Thoracic aorta (tissue), 2 donors: Measurements from ENCODE around the gene MYLK3. TPM values are rescaled to one million over a fixed set of nuclear protein-coding genes. Genes with fewer than 3 reads are reported as not detected.

Experiments used
- ATAC-seq: fragments of 150-250 bp; one replicate; pipeline ENCODE4 v1.8.0; 2017; ENCODE audit warnings: low read depth; ENCODE audit not compliant: insufficient number of reproducible peaks, low FRiP score
- DNase-seq: peaks from one replicate; pipeline ENCODE4 v3.0.0-alpha.2; 2020; ENCODE audit warnings: low spot score
- H3K27ac ChIP-seq, 2 donors: fragments of 200-600 bp; sonication (generic); 1 replicate in 1 of 2; 2 replicates in 1 of 2; pipeline ENCODE4 v1.5.1; 2016; ENCODE audit warnings: mild to moderate bottlenecking in 2 of 2, moderate library complexity in 2 of 2
- H3K27me3 ChIP-seq: fragments of 200-600 bp; sonication (generic); replicated peaks from 2 replicates; pipeline ENCODE4 v1.6.0; 2016; ENCODE audit warnings: mild to moderate bottlenecking; ENCODE audit not compliant: insufficient read depth
- H3K36me3 ChIP-seq: fragments of 200-600 bp; sonication (generic); one replicate; pipeline ENCODE4 v1.5.1; 2016
- H3K4me1 ChIP-seq, 2 donors: fragments of 200-600 bp; sonication (generic); 1 replicate in 1 of 2; 2 replicates in 1 of 2; pipeline versions ENCODE4 v1.5.1 to v1.6.0; 2016; ENCODE audit warnings: low read depth in 2 of 2, mild to moderate bottlenecking in 1 of 2; ENCODE audit not compliant: control insufficient read depth in 1 of 2
- H3K4me3 ChIP-seq: fragments of 200-600 bp; sonication (generic); 2 replicates; pipeline ENCODE4 v1.5.1; 2016; ENCODE audit warnings: mild to moderate bottlenecking
- H3K9me3 ChIP-seq: fragments of 200-600 bp; sonication (generic); 2 replicates; pipeline ENCODE4 v1.5.1; 2016
- CTCF ChIP-seq: fragments of 200-600 bp; sonication (generic); IDR thresholded peaks from one replicate; pipeline ENCODE4 v1.5.1; 2019; ENCODE audit warnings: antibody characterized with exemption
- total RNA-seq, 2 donors: library from RNA; depleted of rRNA; stranded (reverse); fragments of >200 nt; gene quantifications; one replicate each; pipeline versions ENCODE4 v1.1.0 to v1.2.3, GENCODE V29; 2016

Gene MYLK3
- total RNA-seq, 2 donors from 2014 or later, result 0.14 to 3.0 TPM

DNA sequence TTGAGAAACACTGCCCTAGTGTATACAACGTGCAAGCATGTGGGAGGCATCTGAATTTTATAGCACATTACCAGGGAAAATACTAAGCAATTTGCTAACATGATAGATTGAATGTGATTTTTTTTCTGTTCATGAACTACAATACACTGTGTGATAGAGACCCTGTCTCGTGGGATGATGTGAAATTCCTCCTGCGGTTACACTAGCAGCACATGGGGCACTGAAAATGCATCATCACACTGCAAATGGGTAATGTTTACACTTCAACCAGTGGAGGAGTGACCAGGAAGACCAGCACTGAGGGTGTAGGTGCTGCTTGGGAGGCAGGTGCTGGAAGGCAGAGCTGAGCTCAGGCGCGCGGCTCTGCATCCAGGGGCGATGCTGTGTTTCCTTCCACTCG, 29.9 kb downstream of the MYLK3 start:
- DNase-seq (no peak), ATAC-seq (no peak)
- Histone ChIP-seq H3K27me3 (no peaks in the 10 kb centered on the region), H3K4me3 (no peak overlapping the region), H3K4me1 (no peaks in the 10 kb centered on the region), H3K9me3 (no peaks in the 10 kb centered on the region), H3K27ac (no peak overlapping the region), H3K36me3 (no peaks in the 10 kb centered on the region)
- no peak for TF ChIP-seq CTCF

- Histone ChIP-seq H3K36me3 (no peaks in the 10 kb centered on the region), H3K9me3 (no peaks in the 10 kb centered on the region), H3K4me3 (no peak overlapping the region), H3K4me1 (no peaks in the 10 kb centered on the region), H3K27me3 (no peaks in the 10 kb centered on the region), H3K27ac (no peak overlapping the region)
- DNase-seq (no peak), ATAC-seq (no peak)
- no peak for TF ChIP-seq CTCF
Observed at GRCh38 chr16:46717692-46718091, 30.5 kb downstream of the MYLK3 start.

GRCh38 chr16:46715769-46716305, 32.3 kb downstream of the MYLK3 start:
- no peaks in the 10 kb centered on the region for H3K4me1 ChIP-seq
- DNase-seq, result no peak
- no peaks in the 10 kb centered on the region for H3K36me3 ChIP-seq
- H3K27ac ChIP-seq, result no peak overlapping the region
- ATAC-seq, result no peak
- no peaks in the 10 kb centered on the region for H3K27me3 ChIP-seq
- no peak for TF ChIP-seq CTCF
- H3K4me3 ChIP-seq, result no peak overlapping the region
- no peaks in the 10 kb centered on the region for H3K9me3 ChIP-seq

DNA sequence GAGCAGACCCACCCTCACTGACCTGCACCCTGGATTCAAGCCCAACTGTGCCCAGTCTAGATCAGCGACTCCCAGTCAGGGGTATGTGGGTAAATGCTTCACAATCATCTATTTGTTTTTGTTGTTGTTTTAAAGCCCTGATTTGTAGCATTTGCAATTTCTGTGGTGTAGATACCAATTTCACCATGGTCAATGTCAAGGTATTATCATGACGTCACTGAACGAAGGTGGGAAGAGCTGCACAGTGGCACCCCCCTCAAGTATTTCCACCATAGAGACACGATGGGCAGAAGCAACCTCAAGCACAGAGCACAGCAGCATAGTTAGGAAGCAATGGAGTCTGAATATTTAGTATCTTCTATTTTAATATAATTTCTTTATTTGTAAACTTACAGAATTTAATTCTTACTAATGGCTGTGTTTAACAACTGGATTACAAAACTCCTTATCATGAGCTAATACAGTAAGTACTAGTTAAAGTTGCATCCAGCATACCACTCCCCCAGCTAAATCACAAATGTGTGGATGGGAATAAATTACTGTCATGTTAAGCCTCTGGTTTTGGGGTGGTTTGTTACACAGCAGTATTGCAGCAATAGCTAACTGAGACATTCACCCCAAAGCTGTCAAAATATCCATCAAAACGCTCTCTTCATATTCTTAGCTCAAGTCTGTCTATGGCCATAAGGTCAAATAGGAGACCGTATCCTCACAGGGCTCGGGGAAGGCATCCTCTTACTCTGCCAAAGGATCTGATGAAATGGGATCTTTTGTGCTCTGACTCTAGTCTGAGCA, 33.1 kb downstream of the MYLK3 start:
- H3K27ac ChIP-seq, result no peak overlapping the region
- no peaks in the 10 kb centered on the region for H3K4me1 ChIP-seq
- H3K27me3 ChIP-seq, result no peaks in the 10 kb centered on the region
- no peaks in the 10 kb centered on the region for H3K9me3 ChIP-seq
- no peak for TF ChIP-seq CTCF
- H3K36me3 ChIP-seq, result no peaks in the 10 kb centered on the region
- ATAC-seq, result no peak
- no peak overlapping the region for H3K4me3 ChIP-seq
- DNase-seq, result no peak

- TF ChIP-seq CTCF, result no peak
- Histone ChIP-seq H3K4me1 (no peaks in the 10 kb centered on the region), H3K9me3 (no peaks in the 10 kb centered on the region), H3K36me3 (no peaks in the 10 kb centered on the region), H3K4me3 (no peak overlapping the region), H3K27me3 (no peaks in the 10 kb centered on the region), H3K27ac (no peak overlapping the region)
- no peak for DNase-seq
- ATAC-seq, result no peak
Observed at GRCh38 chr16:46713634-46714033, 34.5 kb downstream of the MYLK3 start.
